Mesendoderm (in vitro differentiated cells): Measurements from ENCODE around the gene TIMP1. TPM values are rescaled to one million over a fixed set of nuclear protein-coding genes. Genes with fewer than 3 reads are reported as not detected.

Experiments used
- DNase-seq: peaks from one replicate; pipeline ENCODE4 v3.0.0; 2013
- H2AK5ac ChIP-seq: 2 replicates; pipeline ENCODE4 v1.6.1; 2013; ENCODE audit warnings: low read length, inconsistent platforms
- H2BK120ac ChIP-seq: 2 replicates; pipeline ENCODE4 v1.6.1; 2013; ENCODE audit warnings: low read depth, mild to moderate bottlenecking, low read length, moderate library complexity, mixed read lengths
- H2BK15ac ChIP-seq: replicated peaks from 2 replicates; pipeline ENCODE4 v1.6.1; 2013; ENCODE audit warnings: low read depth, mild to moderate bottlenecking, moderate library complexity
- H2BK5ac ChIP-seq: 2 replicates; pipeline ENCODE4 v1.6.1; 2013; ENCODE audit warnings: low read length, inconsistent platforms
- H3K18ac ChIP-seq: 2 replicates; pipeline ENCODE4 v1.6.1; 2013; ENCODE audit warnings: mild to moderate bottlenecking, low read length, mixed read lengths
- H3K23ac ChIP-seq: one replicate; pipeline ENCODE4 v1.6.1; 2013; ENCODE audit warnings: low read length
- H3K27ac ChIP-seq: 2 replicates; pipeline ENCODE4 v1.5.1; 2013; ENCODE audit warnings: low read depth, mild to moderate bottlenecking, inconsistent platforms, low read length, moderate library complexity
- H3K27me3 ChIP-seq: 2 replicates; pipeline ENCODE4 v1.6.1; 2013; ENCODE audit warnings: low read length, control low read depth, mild to moderate bottlenecking, inconsistent platforms; ENCODE audit not compliant: insufficient read depth, poor library complexity
- H3K36me3 ChIP-seq: 2 replicates; pipeline ENCODE4 v1.6.1; 2013; ENCODE audit warnings: low read length, inconsistent platforms; ENCODE audit not compliant: control insufficient read depth, insufficient read depth
- H3K4ac ChIP-seq: one replicate; pipeline ENCODE4 v1.6.1; 2013; ENCODE audit warnings: low read depth, mild to moderate bottlenecking, low read length, moderate library complexity
- H3K4me1 ChIP-seq: 2 replicates; pipeline ENCODE4 v1.6.1; 2013; ENCODE audit warnings: low read depth, low read length, inconsistent platforms; ENCODE audit not compliant: control insufficient read depth
- H3K4me2 ChIP-seq: 2 replicates; pipeline ENCODE4 v1.6.1; 2013; ENCODE audit warnings: low read length
- H3K4me3 ChIP-seq: 2 replicates; pipeline ENCODE4 v1.5.1; 2013; ENCODE audit warnings: mild to moderate bottlenecking, low read length
- H3K56ac ChIP-seq: one replicate; pipeline ENCODE4 v1.6.1; 2013; ENCODE audit warnings: low read length
- H3K79me1 ChIP-seq: 2 replicates; pipeline ENCODE4 v1.6.1; 2013; ENCODE audit warnings: low read length, inconsistent platforms
- H3K79me2 ChIP-seq: 2 replicates; pipeline ENCODE4 v1.6.1; 2013; ENCODE audit warnings: mild to moderate bottlenecking, low read length; ENCODE audit not compliant: control insufficient read depth, insufficient read depth
- H3K9ac ChIP-seq: 2 replicates; pipeline ENCODE4 v1.6.1; 2013; ENCODE audit warnings: low read length, inconsistent platforms
- H4K5ac ChIP-seq: one replicate; pipeline ENCODE4 v1.6.1; 2013; ENCODE audit warnings: low read length
- H4K8ac ChIP-seq: one replicate; pipeline ENCODE4 v1.6.1; 2013; ENCODE audit warnings: low read depth, mild to moderate bottlenecking, control low read depth, low read length, moderate library complexity
- WGBS: extraction: QIAGEN DNeasy Blood & Tissue Kit; methylation state at CpG from one replicate; pipeline ENCODE4 v1.1.7; 2013; ENCODE audit warnings: low lambda C conversion rate, missing lambda C conversion rate; ENCODE audit not compliant: insufficient coverage; ENCODE audit errors: extremely low coverage; 5-methylcytosine and 5-hydroxymethylcytosine counted together
- polyA plus RNA-seq, 2 experiments: library from polyadenylated mRNA; stranded (reverse); fragments of 200-250 nt; gene quantifications; one replicate each; pipeline ENCODE4 v1.2.3, GENCODE V29; 2013

The TIMP1 gene
- polyA plus RNA-seq (2013, experiment 1 of 2), result 51.0 TPM
- polyA plus RNA-seq (2013, experiment 2 of 2), result 54.0 TPM

GRCh38 chrX:47581731-47582647 is at the start of gene TIMP1:
TSS of gene TIMP1 (plus strand) at chrX:47582436. CDS start at chrX:47583416, 980 bp downstream.
- peak within 1 kb of the TSS; percentile 79 for H3K9ac ChIP-seq
- no CpG with 5 or more reads among the region's 28 CpGs for WGBS
- no peak within 1 kb of the TSS for H4K5ac ChIP-seq
- H3K4me1 ChIP-seq, result no peaks in the 10 kb centered on the region
- peak within 1 kb of the TSS; percentile 66 for H4K8ac ChIP-seq
- no peaks in the 10 kb centered on the region for H3K27me3 ChIP-seq
- H3K79me1 ChIP-seq, result no peaks in the 10 kb centered on the region
- peak within 1 kb of the TSS; percentile 31 for H3K4me2 ChIP-seq
- H3K36me3 ChIP-seq, result no peaks in the 10 kb centered on the region
- H3K56ac ChIP-seq, result peak within 1 kb of the TSS; percentile 87
- peak within 1 kb of the TSS; percentile 92 for H3K18ac ChIP-seq
- DNase-seq, result peak; percentile 94
- H3K79me2 ChIP-seq, result no peaks in the 10 kb centered on the region
- no peak within 1 kb of the TSS for H2BK5ac ChIP-seq
- peak within 1 kb of the TSS; percentile 90 for H3K4ac ChIP-seq
- peak within 1 kb of the TSS; percentile 33 for H3K4me3 ChIP-seq
- no peak within 1 kb of the TSS for H2BK120ac ChIP-seq
- no peak within 1 kb of the TSS for H2AK5ac ChIP-seq
- H3K23ac ChIP-seq, result no peak within 1 kb of the TSS
- H3K27ac ChIP-seq, result peak within 1 kb of the TSS; percentile 11
- no peak within 1 kb of the TSS for H2BK15ac ChIP-seq

- H2AK5ac ChIP-seq, result no peak overlapping the region
- H3K36me3 ChIP-seq, result no peaks in the 10 kb centered on the region
- no peaks in the 10 kb centered on the region for H3K27me3 ChIP-seq
- H3K56ac ChIP-seq, result no peak overlapping the region
- no peak overlapping the region for H3K4ac ChIP-seq
- no peak overlapping the region for H2BK15ac ChIP-seq
- no peak overlapping the region for H3K27ac ChIP-seq
- H3K9ac ChIP-seq, result no peak overlapping the region
- no peaks in the 10 kb centered on the region for H3K79me2 ChIP-seq
- H3K23ac ChIP-seq, result no peak overlapping the region
- no peak overlapping the region for H3K4me3 ChIP-seq
- H4K8ac ChIP-seq, result no peak overlapping the region
- H4K5ac ChIP-seq, result no peak overlapping the region
- H3K4me1 ChIP-seq, result no peaks in the 10 kb centered on the region
- H3K18ac ChIP-seq, result no peak overlapping the region
- no peak for DNase-seq
- H3K79me1 ChIP-seq, result no peaks in the 10 kb centered on the region
- no peak overlapping the region for H2BK5ac ChIP-seq
- H2BK120ac ChIP-seq, result no peak overlapping the region
- no peak overlapping the region for H3K4me2 ChIP-seq
These were observed 42.4 kb upstream of the TIMP1 start for GRCh38 chrX:47539860-47540259.

GRCh38 chrX:47540754-47541538 is 41.3 kb upstream of the TIMP1 start:
- no peak overlapping the region for H2AK5ac ChIP-seq
- no peak overlapping the region for H3K4ac ChIP-seq
- H3K79me2 ChIP-seq, result no peaks in the 10 kb centered on the region
- H3K4me2 ChIP-seq, result no peak overlapping the region
- DNase-seq, result peak; percentile 96
- H2BK5ac ChIP-seq, result no peak overlapping the region
- no peak overlapping the region for H2BK120ac ChIP-seq
- no peak overlapping the region for H3K4me3 ChIP-seq
- H3K18ac ChIP-seq, result peak overlapping the region; percentile 75
- no peak overlapping the region for H3K9ac ChIP-seq
- peak overlapping the region; percentile 44 for H3K56ac ChIP-seq
- no peaks in the 10 kb centered on the region for H3K36me3 ChIP-seq
- WGBS, result no CpG with 5 or more reads among the region's 15 CpGs
- H4K8ac ChIP-seq, result no peak overlapping the region
- H3K4me1 ChIP-seq, result no peaks in the 10 kb centered on the region
- H3K23ac ChIP-seq, result no peak overlapping the region
- no peak overlapping the region for H3K27ac ChIP-seq
- no peaks in the 10 kb centered on the region for H3K79me1 ChIP-seq
- peak overlapping the region; percentile 12 for H2BK15ac ChIP-seq
- H4K5ac ChIP-seq, result no peak overlapping the region
- no peaks in the 10 kb centered on the region for H3K27me3 ChIP-seq

GRCh38 chrX:47543496-47543895 is 38.7 kb upstream of the TIMP1 start:
- no peak for DNase-seq
- Histone ChIP-seq H3K4ac (no peak overlapping the region), H3K27me3 (no peaks in the 10 kb centered on the region), H3K79me1 (no peaks in the 10 kb centered on the region), H2BK15ac (no peak overlapping the region), H3K4me1 (no peaks in the 10 kb centered on the region), H3K9ac (no peak overlapping the region), H2BK120ac (no peak overlapping the region), H4K5ac (no peak overlapping the region), H3K4me3 (no peak overlapping the region), H3K79me2 (no peaks in the 10 kb centered on the region), H3K36me3 (no peaks in the 10 kb centered on the region), H2AK5ac (no peak overlapping the region), H2BK5ac (no peak overlapping the region), H3K18ac (no peak overlapping the region), H3K4me2 (no peak overlapping the region), H3K56ac (no peak overlapping the region), H3K23ac (no peak overlapping the region), H4K8ac (no peak overlapping the region), H3K27ac (no peak overlapping the region)
- WGBS, result no CpG with 5 or more reads among the region's 5 CpGs

- Histone ChIP-seq H2AK5ac (no peak overlapping the region), H4K8ac (peak overlapping the region; percentile 70), H3K79me1 (no peaks in the 10 kb centered on the region), H3K23ac (no peak overlapping the region), H3K27me3 (no peaks in the 10 kb centered on the region), H4K5ac (no peak overlapping the region), H3K79me2 (no peaks in the 10 kb centered on the region), H3K4me3 (no peak overlapping the region), H3K4me2 (peak overlapping the region; percentile 46), H3K27ac (no peak overlapping the region), H2BK120ac (no peak overlapping the region), H3K9ac (peak overlapping the region; percentile 84), H3K18ac (no peak overlapping the region), H3K4ac (no peak overlapping the region), H2BK5ac (no peak overlapping the region), H3K36me3 (no peaks in the 10 kb centered on the region), H3K56ac (peak overlapping the region; percentile 88), H2BK15ac (no peak overlapping the region), H3K4me1 (no peaks in the 10 kb centered on the region)
- DNase-seq, result peak; percentile 95
- WGBS, result no CpG with 5 or more reads among the region's 20 CpGs
These were observed 26.1 kb upstream of the TIMP1 start for GRCh38 chrX:47556045-47556623.
